Calu3 (cell line): Measurements from ENCODE around the gene TIPRL. TPM values are rescaled to one million over a fixed set of nuclear protein-coding genes. Genes with fewer than 3 reads are reported as not detected.

ENCODE experiments used
- BruUV-seq: library from RNA; stranded (reverse); fragments of 400-500 nt; replicated peaks from 2 replicates; lab custom pipeline; 2021; lab: Mats Ljungman, UMichigan
- CTCF ChIA-PET: fragments of 300-600 bp; sonication (Branson Sonifier 250); formaldehyde crosslinking; loops from one replicate; lab custom pipeline; 2022; ENCODE audit warnings: antibody characterized with exemption; lab: Charles Lee
- DNase-seq: peaks from one replicate; pipeline ENCODE4 v3.0.0; 2022
- H3K27ac Mint-ChIP-seq: one replicate; pipeline ENCODE4 v1.8.0; 2022; ENCODE audit warnings: mixed read lengths; ENCODE audit not compliant: unreplicated experiment
- H3K27me3 Mint-ChIP-seq: one replicate; pipeline ENCODE4 v1.8.0; 2022; ENCODE audit warnings: mixed read lengths; ENCODE audit not compliant: unreplicated experiment
- H3K36me3 Mint-ChIP-seq: one replicate; pipeline ENCODE4 v1.8.0; 2022; ENCODE audit warnings: mild to moderate bottlenecking, moderate library complexity, mixed read lengths; ENCODE audit not compliant: insufficient read depth, unreplicated experiment
- H3K4me1 Mint-ChIP-seq: one replicate; pipeline ENCODE4 v1.8.0; 2022; ENCODE audit warnings: mild to moderate bottlenecking, low read depth, mixed read lengths; ENCODE audit not compliant: unreplicated experiment
- H3K4me3 Mint-ChIP-seq: one replicate; pipeline ENCODE4 v1.8.0; 2022; ENCODE audit warnings: mild to moderate bottlenecking, low read depth, moderate library complexity, mixed read lengths; ENCODE audit not compliant: unreplicated experiment
- H3K9me3 Mint-ChIP-seq: one replicate; pipeline ENCODE4 v1.8.0; 2022; ENCODE audit warnings: low read depth, mixed read lengths; ENCODE audit not compliant: unreplicated experiment
- CTCF ChIP-seq: fragments of 200-600 bp; IDR thresholded peaks from one replicate; pipeline ENCODE4 v1.8.0; 2022; ENCODE audit warnings: antibody characterized with exemption; ENCODE audit not compliant: unreplicated experiment
- intact Hi-C: fragments of 100-400 bp; cut with micrococcal nuclease; formaldehyde crosslinking; loops from one replicate; pipeline ENCODE4 v1.10.0; 2022; ENCODE audit not compliant: unreplicated experiment
- total RNA-seq: library from RNA; stranded (reverse); gene quantifications from 2 replicates; pipeline ENCODE4 v1.2.3, GENCODE V29; 2022

The TIPRL gene
- total RNA-seq, 1 experiment from 2014 or later, result 41.6 TPM

GRCh38 chr1:168157638-168158037 lies 21.1 kb upstream of the TIPRL start:
- DNase-seq, result no peak
- peaks cover 16% of the 10 kb centered on the region for H3K9me3 Mint-ChIP-seq

GRCh38 chr1:168159251-168159650 lies 19.5 kb upstream of the TIPRL start:
- H3K4me3 Mint-ChIP-seq, result no peak overlapping the region

More at GRCh38 chr1:168157638-168158037, 21.1 kb upstream of the TIPRL start:
- Mint-ChIP-seq H3K27me3 (no peaks in the 10 kb centered on the region), H3K27ac (no peak overlapping the region), H3K36me3 (no peaks in the 10 kb centered on the region), H3K4me1 (no peaks in the 10 kb centered on the region), H3K4me3 (no peak overlapping the region)
- intact Hi-C loops, result no loop called here
- TF ChIP-seq CTCF, result no peak
- no TSS peak for BruUV-seq
- CTCF ChIA-PET, result no interaction called here

GRCh38 chr1:168159979-168160378 lies 18.8 kb upstream of the TIPRL start:
- intact Hi-C loops, result no loop called here
- H3K9me3 Mint-ChIP-seq, result peaks cover 16% of the 10 kb centered on the region
- H3K4me3 Mint-ChIP-seq, result no peak overlapping the region
- H3K27ac Mint-ChIP-seq, result no peak overlapping the region
- no peaks in the 10 kb centered on the region for H3K4me1 Mint-ChIP-seq
- H3K27me3 Mint-ChIP-seq, result no peaks in the 10 kb centered on the region
- DNase-seq, result no peak
- TF ChIP-seq CTCF, result no peak
- no TSS peak for BruUV-seq
- CTCF ChIA-PET, result interaction anchor here (0.7 kb wide), 1 partner anchor 1348 kb away, joined by 3 read pairs; no protein-coding TSS in a partner anchor
- no peaks in the 10 kb centered on the region for H3K36me3 Mint-ChIP-seq

More at GRCh38 chr1:168159251-168159650, 19.5 kb upstream of the TIPRL start:
- peaks cover 16% of the 10 kb centered on the region for H3K9me3 Mint-ChIP-seq
- BruUV-seq, result no TSS peak
- H3K27me3 Mint-ChIP-seq, result no peaks in the 10 kb centered on the region
- DNase-seq, result no peak
- no peak for TF ChIP-seq CTCF
- H3K4me1 Mint-ChIP-seq, result no peaks in the 10 kb centered on the region
- CTCF ChIA-PET, result no interaction called here
- intact Hi-C loops, result no loop called here
- H3K36me3 Mint-ChIP-seq, result no peaks in the 10 kb centered on the region
- H3K27ac Mint-ChIP-seq, result no peak overlapping the region

- H3K36me3 Mint-ChIP-seq, result no peaks in the 10 kb centered on the region
- intact Hi-C loops, result no loop called here
- no peak for TF ChIP-seq CTCF
- H3K9me3 Mint-ChIP-seq, result peaks cover 16% of the 10 kb centered on the region
- no peak overlapping the region for H3K4me3 Mint-ChIP-seq
- CTCF ChIA-PET, result interaction anchor here (1.2 kb wide), 1 partner anchor 16 kb away, joined by 4 read pairs; no protein-coding TSS in a partner anchor
- no peak overlapping the region for H3K27ac Mint-ChIP-seq
- no TSS peak for BruUV-seq
- no peaks in the 10 kb centered on the region for H3K4me1 Mint-ChIP-seq
- no peaks in the 10 kb centered on the region for H3K27me3 Mint-ChIP-seq
- DNase-seq, result no peak
Measured at GRCh38 chr1:168161459-168161858, 17.3 kb upstream of the TIPRL start.
